ENCODE results near the gene KCNQ4.

Gene KCNQ4

GRCh38 chr1:40768146-40768990, 15.2 kb upstream of the KCNQ4 start:
- Histone ChIP-seq H3K27me3 (ENCODE audit: control insufficient read depth in 1 of 2, insufficient read depth in 2 of 2, low read length in 2 of 2) (no peaks in the 10 kb centered on the region), H3K9me3 (ENCODE audit: control insufficient read depth in 2 of 2, low read length in 2 of 2) (no peaks in the 10 kb centered on the region), H3K27ac (ENCODE audit: low read length) (no peak overlapping the region), H3K4me3 (ENCODE audit: low read length in 2 of 2) (no peak overlapping the region), H3K36me3 (ENCODE audit: control insufficient read depth in 2 of 2, insufficient read depth in 2 of 2, low read length in 2 of 2) (peaks cover 68 to 75% of the 10 kb centered on the region in 2 donors), H3K4me1 (ENCODE audit: control insufficient read depth, insufficient read depth, low read length) (peaks cover 4% of the 10 kb centered on the region), H3K9ac (ENCODE audit: low read length in 2 of 2) (no peak overlapping the region)

GRCh38 chr1:40769815-40770214, 13.8 kb upstream of the KCNQ4 start:
- H3K4me3 ChIP-seq (ENCODE audit: low read length in 2 of 2) = no peak overlapping the region
- H3K9ac ChIP-seq (ENCODE audit: low read length in 2 of 2) = peak overlapping the region in 1 of 2 donors; percentile 5
- peaks cover 14% of the 10 kb centered on the region for H3K4me1 ChIP-seq (ENCODE audit: control insufficient read depth, insufficient read depth, low read length)
- H3K9me3 ChIP-seq (ENCODE audit: control insufficient read depth in 2 of 2, low read length in 2 of 2) = no peaks in the 10 kb centered on the region
- no peak overlapping the region for H3K27ac ChIP-seq (ENCODE audit: low read length)
- peaks cover 55 to 64% of the 10 kb centered on the region in 2 donors for H3K36me3 ChIP-seq (ENCODE audit: control insufficient read depth in 2 of 2, insufficient read depth in 2 of 2, low read length in 2 of 2)
- no peaks in the 10 kb centered on the region for H3K27me3 ChIP-seq (ENCODE audit: control insufficient read depth in 1 of 2, insufficient read depth in 2 of 2, low read length in 2 of 2)

- Histone ChIP-seq H3K36me3 (ENCODE audit: control insufficient read depth in 2 of 2, insufficient read depth in 2 of 2, low read length in 2 of 2) (peaks cover 55 to 59% of the 10 kb centered on the region in 2 donors), H3K4me1 (ENCODE audit: control insufficient read depth, insufficient read depth, low read length) (peaks cover 14% of the 10 kb centered on the region), H3K27me3 (ENCODE audit: control insufficient read depth in 1 of 2, insufficient read depth in 2 of 2, low read length in 2 of 2) (no peaks in the 10 kb centered on the region), H3K4me3 (ENCODE audit: low read length in 2 of 2) (no peak overlapping the region), H3K27ac (ENCODE audit: low read length) (no peak overlapping the region), H3K9me3 (ENCODE audit: control insufficient read depth in 2 of 2, low read length in 2 of 2) (no peaks in the 10 kb centered on the region), H3K9ac (ENCODE audit: low read length in 2 of 2) (no peak overlapping the region)
Measured at GRCh38 chr1:40770296-40771070, 13.1 kb upstream of the KCNQ4 start.

- Histone ChIP-seq H3K9ac (ENCODE audit: low read length in 2 of 2) (no peak overlapping the region), H3K27ac (ENCODE audit: low read length) (no peak overlapping the region), H3K9me3 (ENCODE audit: control insufficient read depth in 2 of 2, low read length in 2 of 2) (peaks cover 0 to 6% of the 10 kb centered on the region in 2 donors), H3K27me3 (ENCODE audit: control insufficient read depth in 1 of 2, insufficient read depth in 2 of 2, low read length in 2 of 2) (no peaks in the 10 kb centered on the region), H3K36me3 (ENCODE audit: control insufficient read depth in 2 of 2, insufficient read depth in 2 of 2, low read length in 2 of 2) (peaks cover 39 to 45% of the 10 kb centered on the region in 2 donors), H3K4me3 (ENCODE audit: low read length in 2 of 2) (no peak overlapping the region), H3K4me1 (ENCODE audit: control insufficient read depth, insufficient read depth, low read length) (peaks cover 14% of the 10 kb centered on the region)
Measured at GRCh38 chr1:40772146-40772955, 11.2 kb upstream of the KCNQ4 start.

GRCh38 chr1:40773748-40774265, 9.8 kb upstream of the KCNQ4 start:
- H3K9ac ChIP-seq (ENCODE audit: low read length in 2 of 2) = peak overlapping the region in 1 of 2 donors; percentile 42
- peaks cover 0 to 8% of the 10 kb centered on the region in 2 donors for H3K9me3 ChIP-seq (ENCODE audit: control insufficient read depth in 2 of 2, low read length in 2 of 2)
- peaks cover 14% of the 10 kb centered on the region for H3K4me1 ChIP-seq (ENCODE audit: control insufficient read depth, insufficient read depth, low read length)
- peak overlapping the region; percentile 11 for H3K27ac ChIP-seq (ENCODE audit: low read length)
- H3K36me3 ChIP-seq (ENCODE audit: control insufficient read depth in 2 of 2, insufficient read depth in 2 of 2, low read length in 2 of 2) = peaks cover 30 to 34% of the 10 kb centered on the region in 2 donors
- peak overlapping the region in 1 of 2 donors; percentile 14 for H3K4me3 ChIP-seq (ENCODE audit: low read length in 2 of 2)
- no peaks in the 10 kb centered on the region for H3K27me3 ChIP-seq (ENCODE audit: control insufficient read depth in 1 of 2, insufficient read depth in 2 of 2, low read length in 2 of 2)

GRCh38 chr1:40774266-40774998, 9.2 kb upstream of the KCNQ4 start:
- Histone ChIP-seq H3K9ac (ENCODE audit: low read length in 2 of 2) (no peak overlapping the region), H3K27me3 (ENCODE audit: control insufficient read depth in 1 of 2, insufficient read depth in 2 of 2, low read length in 2 of 2) (no peaks in the 10 kb centered on the region), H3K4me1 (ENCODE audit: control insufficient read depth, insufficient read depth, low read length) (peaks cover 14% of the 10 kb centered on the region), H3K27ac (ENCODE audit: low read length) (no peak overlapping the region), H3K36me3 (ENCODE audit: control insufficient read depth in 2 of 2, insufficient read depth in 2 of 2, low read length in 2 of 2) (peaks cover 24 to 28% of the 10 kb centered on the region in 2 donors), H3K9me3 (ENCODE audit: control insufficient read depth in 2 of 2, low read length in 2 of 2) (peaks cover 0 to 8% of the 10 kb centered on the region in 2 donors), H3K4me3 (ENCODE audit: low read length in 2 of 2) (no peak overlapping the region)

- no peak overlapping the region for H3K9ac ChIP-seq (ENCODE audit: low read length in 2 of 2)
- H3K27me3 ChIP-seq (ENCODE audit: control insufficient read depth in 1 of 2, insufficient read depth in 2 of 2, low read length in 2 of 2) = no peaks in the 10 kb centered on the region
- H3K4me1 ChIP-seq (ENCODE audit: control insufficient read depth, insufficient read depth, low read length) = peaks cover 12% of the 10 kb centered on the region
- no peak overlapping the region for H3K27ac ChIP-seq (ENCODE audit: low read length)
- peaks cover 0 to 8% of the 10 kb centered on the region in 2 donors for H3K9me3 ChIP-seq (ENCODE audit: control insufficient read depth in 2 of 2, low read length in 2 of 2)
- peaks cover 6 to 11% of the 10 kb centered on the region in 2 donors for H3K36me3 ChIP-seq (ENCODE audit: control insufficient read depth in 2 of 2, insufficient read depth in 2 of 2, low read length in 2 of 2)
- no peak overlapping the region for H3K4me3 ChIP-seq (ENCODE audit: low read length in 2 of 2)
Measured at GRCh38 chr1:40776236-40777072, 7.1 kb upstream of the KCNQ4 start.

GRCh38 chr1:40777224-40777970, 6.2 kb upstream of the KCNQ4 start:
- Histone ChIP-seq H3K9ac (ENCODE audit: low read length in 2 of 2) (no peak overlapping the region), H3K4me1 (ENCODE audit: control insufficient read depth, insufficient read depth, low read length) (peaks cover 17% of the 10 kb centered on the region)

More at GRCh38 chr1:40777224-40777970, 6.2 kb upstream of the KCNQ4 start:
- H3K4me3 ChIP-seq (ENCODE audit: low read length in 2 of 2) = no peak overlapping the region
- no peaks in the 10 kb centered on the region for H3K27me3 ChIP-seq (ENCODE audit: control insufficient read depth in 1 of 2, insufficient read depth in 2 of 2, low read length in 2 of 2)
- H3K36me3 ChIP-seq (ENCODE audit: control insufficient read depth in 2 of 2, insufficient read depth in 2 of 2, low read length in 2 of 2) = peaks cover under 1 to 6% of the 10 kb centered on the region in 2 donors
- peaks cover 0 to 8% of the 10 kb centered on the region in 2 donors for H3K9me3 ChIP-seq (ENCODE audit: control insufficient read depth in 2 of 2, low read length in 2 of 2)
- no peak overlapping the region for H3K27ac ChIP-seq (ENCODE audit: low read length)
